SK-N-MC (cell line): ENCODE measurements around the gene CRTC1.

ENCODE experiments used
- EZH2 ChIP-seq: fragments of 200-600 bp; sonication (generic); IDR thresholded peaks from one replicate; pipeline ENCODE4 v1.6.1; 2017; ENCODE audit warnings: antibody characterized with exemption
- FOXP2 ChIP-seq: optimal IDR thresholded peaks from 2 replicates; pipeline ENCODE3; 2011; ENCODE audit warnings: mild to moderate bottlenecking, moderate library complexity; ENCODE audit not compliant: insufficient read depth; ENCODE audit errors: extremely low read length, control extremely low read depth
- POLR2AphosphoS5 ChIP-seq: IDR thresholded peaks from 2 replicates; pipeline ENCODE4 v1.6.1; 2012; ENCODE audit warnings: mild to moderate bottlenecking, low read depth, low read length, borderline replicate concordance

DNA sequence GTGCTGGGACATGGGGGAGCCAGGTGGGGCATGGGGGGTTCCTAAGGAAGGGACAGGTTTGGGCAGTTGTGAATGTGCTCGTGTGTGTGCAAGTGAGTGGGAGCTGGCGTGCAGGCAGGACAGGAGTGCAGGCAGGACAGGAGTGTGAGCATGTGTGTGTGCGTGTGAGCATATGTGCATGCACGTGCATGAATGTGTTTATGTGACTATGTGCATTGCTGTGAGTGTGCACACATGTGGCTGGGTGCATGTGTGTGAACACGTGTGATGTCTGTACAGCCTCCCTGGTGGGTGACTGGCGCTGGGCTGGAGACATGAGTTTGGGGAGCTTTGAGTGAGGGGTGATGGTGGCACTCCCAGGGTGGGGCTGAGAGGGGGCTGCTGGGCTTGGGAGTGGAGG is 33.4 kb downstream of the CRTC1 start:
- TF ChIP-seq EZH2: no peak
- no peak for TF ChIP-seq POLR2AphosphoS5
- no peak for TF ChIP-seq FOXP2
